H1 (cell line): ENCODE data around the gene OVCA2. TPM values are rescaled to one million over a fixed set of nuclear protein-coding genes. Genes with fewer than 3 reads are reported as not detected.

ENCODE experiments used
- BACH1 ChIP-seq: IDR thresholded peaks from 2 replicates; pipeline ENCODE4 v1.6.1; 2012; ENCODE audit warnings: low read length, improper control_type of control experiment
- CTBP2 ChIP-seq: IDR thresholded peaks from 2 replicates; pipeline ENCODE4 v1.7.0; 2011; ENCODE audit warnings: borderline replicate concordance, mild to moderate bottlenecking, moderate library complexity, mixed read lengths, low read length; ENCODE audit not compliant: insufficient read depth, insufficient read length
- CTCF ChIP-seq, 3 experiments: IDR thresholded peaks; 1 replicate in 2 of 3; 2 replicates in 1 of 3; pipeline versions ENCODE4 v1.5.1 to v1.6.1; 2011; ENCODE audit warnings: low read length in 3 of 3, mild to moderate bottlenecking in 3 of 3, inconsistent platforms in 2 of 3, low read depth in 1 of 3, moderate library complexity in 1 of 3; ENCODE audit not compliant: insufficient read depth in 1 of 3; ENCODE audit errors: control extremely low read depth in 1 of 3
- KDM1A ChIP-seq: fragments of 200-600, 300-600 bp; sonication (generic); IDR thresholded peaks from 2 replicates; pipeline ENCODE4 v1.7.1; 2016; ENCODE audit warnings: mild to moderate bottlenecking, low read length, borderline replicate concordance
- KDM5A ChIP-seq: fragments of 200-600 bp; IDR thresholded peaks from 2 replicates; pipeline ENCODE4 v1.7.1; 2012; ENCODE audit warnings: mild to moderate bottlenecking, low read length, inconsistent platforms, mixed read lengths
- polyA plus RNA-seq, 7 experiments: library from polyadenylated mRNA; depleted of rRNA in 3 of 7; stranded (reverse) in 5 of 7; unstranded in 2 of 7; fragments of >200 nt in 5 of 7; fragments of 200-250 nt in 2 of 7; gene quantifications; 1 replicate in 5 of 7; 2 replicates in 1 of 7; 4 replicates in 1 of 7; pipeline versions ENCODE4 v1.2.1 to v1.2.3, GENCODE V29; 2011 to 2013; ENCODE audit warnings: missing spikeins in 2 of 7, mixed read lengths in 2 of 7
- total RNA-seq: library from RNA; stranded (reverse); fragmentation: NEBNext Ultra II Directional; extraction: Animal tissue kit (Norgen Biotek cat#: 25700); gene quantifications from 2 replicates; pipeline ENCODE4 v1.2.1, GENCODE V29; 2021
- TF ChIP-seq, protein P1 (sequence below): fragments of 300-600 bp; sonication (generic); IDR thresholded peaks from 2 replicates; pipeline ENCODE4 v1.7.1; 2012; ENCODE audit warnings: low read length, moderate library complexity, mild to moderate bottlenecking, inconsistent platforms; ENCODE audit not compliant: insufficient replicate concordance

The OVCA2 gene
- total and polyA plus RNA-seq, 2 of the 8 experiments (the other 6 are each of a cell fraction or from before 2014, with no cell fraction given): 15.3 to 37.0 TPM

DNA sequence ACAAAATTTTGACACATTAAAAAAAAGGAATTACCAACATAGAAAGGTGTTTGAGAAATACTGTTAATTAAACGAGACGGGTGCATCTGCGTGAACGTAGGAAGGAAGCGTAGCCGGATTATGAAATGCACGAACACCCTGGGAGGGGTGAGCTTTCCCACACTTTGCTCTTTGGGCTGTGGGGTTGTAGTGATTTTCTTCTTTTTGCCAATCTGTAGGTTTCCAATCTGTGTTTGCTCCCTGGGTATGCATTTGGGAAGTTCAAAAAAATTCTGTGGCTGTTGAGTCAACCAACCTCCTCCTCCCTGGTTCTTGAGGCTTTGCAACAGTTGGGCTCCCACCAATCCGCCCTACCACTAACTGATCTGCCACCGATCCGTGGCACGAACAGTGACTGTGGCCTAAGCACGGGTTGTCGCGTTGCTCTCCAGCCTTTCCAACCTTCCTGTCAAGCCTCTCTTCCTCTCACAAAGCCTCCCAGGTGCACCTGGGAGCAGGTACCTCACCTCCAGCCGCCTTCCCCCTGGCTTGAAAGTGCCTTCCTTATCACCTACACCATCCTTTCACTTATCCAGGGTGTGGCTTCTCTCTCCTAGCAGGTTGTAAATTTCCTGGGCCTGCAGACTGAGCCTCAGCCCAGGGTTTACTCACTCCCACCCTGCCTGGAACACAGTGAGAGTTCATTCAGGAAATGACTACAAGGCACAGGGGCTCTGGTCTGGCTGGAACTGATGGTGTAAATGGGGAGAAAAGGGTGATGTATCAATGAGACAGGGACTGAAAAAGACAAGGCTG, 33.3 kb upstream of the OVCA2 start (continued):
- TF ChIP-seq CTCF (IDR thresholded peaks at IDR 0.05; ENCODE audit: control extremely low read depth in 1 of 3, insufficient read depth in 1 of 3, low read depth in 1 of 3, low read length in 3 of 3) (no peak), CTBP2 (no peak), KDM1A (no peak), BACH1 (no peak), KDM5A (no peak)
- TF ChIP-seq, protein P1, sequence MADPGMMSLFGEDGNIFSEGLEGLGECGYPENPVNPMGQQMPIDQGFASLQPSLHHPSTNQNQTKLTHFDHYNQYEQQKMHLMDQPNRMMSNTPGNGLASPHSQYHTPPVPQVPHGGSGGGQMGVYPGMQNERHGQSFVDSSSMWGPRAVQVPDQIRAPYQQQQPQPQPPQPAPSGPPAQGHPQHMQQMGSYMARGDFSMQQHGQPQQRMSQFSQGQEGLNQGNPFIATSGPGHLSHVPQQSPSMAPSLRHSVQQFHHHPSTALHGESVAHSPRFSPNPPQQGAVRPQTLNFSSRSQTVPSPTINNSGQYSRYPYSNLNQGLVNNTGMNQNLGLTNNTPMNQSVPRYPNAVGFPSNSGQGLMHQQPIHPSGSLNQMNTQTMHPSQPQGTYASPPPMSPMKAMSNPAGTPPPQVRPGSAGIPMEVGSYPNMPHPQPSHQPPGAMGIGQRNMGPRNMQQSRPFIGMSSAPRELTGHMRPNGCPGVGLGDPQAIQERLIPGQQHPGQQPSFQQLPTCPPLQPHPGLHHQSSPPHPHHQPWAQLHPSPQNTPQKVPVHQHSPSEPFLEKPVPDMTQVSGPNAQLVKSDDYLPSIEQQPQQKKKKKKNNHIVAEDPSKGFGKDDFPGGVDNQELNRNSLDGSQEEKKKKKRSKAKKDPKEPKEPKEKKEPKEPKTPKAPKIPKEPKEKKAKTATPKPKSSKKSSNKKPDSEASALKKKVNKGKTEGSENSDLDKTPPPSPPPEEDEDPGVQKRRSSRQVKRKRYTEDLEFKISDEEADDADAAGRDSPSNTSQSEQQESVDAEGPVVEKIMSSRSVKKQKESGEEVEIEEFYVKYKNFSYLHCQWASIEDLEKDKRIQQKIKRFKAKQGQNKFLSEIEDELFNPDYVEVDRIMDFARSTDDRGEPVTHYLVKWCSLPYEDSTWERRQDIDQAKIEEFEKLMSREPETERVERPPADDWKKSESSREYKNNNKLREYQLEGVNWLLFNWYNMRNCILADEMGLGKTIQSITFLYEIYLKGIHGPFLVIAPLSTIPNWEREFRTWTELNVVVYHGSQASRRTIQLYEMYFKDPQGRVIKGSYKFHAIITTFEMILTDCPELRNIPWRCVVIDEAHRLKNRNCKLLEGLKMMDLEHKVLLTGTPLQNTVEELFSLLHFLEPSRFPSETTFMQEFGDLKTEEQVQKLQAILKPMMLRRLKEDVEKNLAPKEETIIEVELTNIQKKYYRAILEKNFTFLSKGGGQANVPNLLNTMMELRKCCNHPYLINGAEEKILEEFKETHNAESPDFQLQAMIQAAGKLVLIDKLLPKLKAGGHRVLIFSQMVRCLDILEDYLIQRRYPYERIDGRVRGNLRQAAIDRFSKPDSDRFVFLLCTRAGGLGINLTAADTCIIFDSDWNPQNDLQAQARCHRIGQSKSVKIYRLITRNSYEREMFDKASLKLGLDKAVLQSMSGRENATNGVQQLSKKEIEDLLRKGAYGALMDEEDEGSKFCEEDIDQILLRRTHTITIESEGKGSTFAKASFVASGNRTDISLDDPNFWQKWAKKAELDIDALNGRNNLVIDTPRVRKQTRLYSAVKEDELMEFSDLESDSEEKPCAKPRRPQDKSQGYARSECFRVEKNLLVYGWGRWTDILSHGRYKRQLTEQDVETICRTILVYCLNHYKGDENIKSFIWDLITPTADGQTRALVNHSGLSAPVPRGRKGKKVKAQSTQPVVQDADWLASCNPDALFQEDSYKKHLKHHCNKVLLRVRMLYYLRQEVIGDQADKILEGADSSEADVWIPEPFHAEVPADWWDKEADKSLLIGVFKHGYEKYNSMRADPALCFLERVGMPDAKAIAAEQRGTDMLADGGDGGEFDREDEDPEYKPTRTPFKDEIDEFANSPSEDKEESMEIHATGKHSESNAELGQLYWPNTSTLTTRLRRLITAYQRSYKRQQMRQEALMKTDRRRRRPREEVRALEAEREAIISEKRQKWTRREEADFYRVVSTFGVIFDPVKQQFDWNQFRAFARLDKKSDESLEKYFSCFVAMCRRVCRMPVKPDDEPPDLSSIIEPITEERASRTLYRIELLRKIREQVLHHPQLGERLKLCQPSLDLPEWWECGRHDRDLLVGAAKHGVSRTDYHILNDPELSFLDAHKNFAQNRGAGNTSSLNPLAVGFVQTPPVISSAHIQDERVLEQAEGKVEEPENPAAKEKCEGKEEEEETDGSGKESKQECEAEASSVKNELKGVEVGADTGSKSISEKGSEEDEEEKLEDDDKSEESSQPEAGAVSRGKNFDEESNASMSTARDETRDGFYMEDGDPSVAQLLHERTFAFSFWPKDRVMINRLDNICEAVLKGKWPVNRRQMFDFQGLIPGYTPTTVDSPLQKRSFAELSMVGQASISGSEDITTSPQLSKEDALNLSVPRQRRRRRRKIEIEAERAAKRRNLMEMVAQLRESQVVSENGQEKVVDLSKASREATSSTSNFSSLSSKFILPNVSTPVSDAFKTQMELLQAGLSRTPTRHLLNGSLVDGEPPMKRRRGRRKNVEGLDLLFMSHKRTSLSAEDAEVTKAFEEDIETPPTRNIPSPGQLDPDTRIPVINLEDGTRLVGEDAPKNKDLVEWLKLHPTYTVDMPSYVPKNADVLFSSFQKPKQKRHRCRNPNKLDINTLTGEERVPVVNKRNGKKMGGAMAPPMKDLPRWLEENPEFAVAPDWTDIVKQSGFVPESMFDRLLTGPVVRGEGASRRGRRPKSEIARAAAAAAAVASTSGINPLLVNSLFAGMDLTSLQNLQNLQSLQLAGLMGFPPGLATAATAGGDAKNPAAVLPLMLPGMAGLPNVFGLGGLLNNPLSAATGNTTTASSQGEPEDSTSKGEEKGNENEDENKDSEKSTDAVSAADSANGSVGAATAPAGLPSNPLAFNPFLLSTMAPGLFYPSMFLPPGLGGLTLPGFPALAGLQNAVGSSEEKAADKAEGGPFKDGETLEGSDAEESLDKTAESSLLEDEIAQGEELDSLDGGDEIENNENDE: no peak
